Testis (tissue), 3 donors: ENCODE measurements around the gene DNAH6. TPM values are rescaled to one million over a fixed set of nuclear protein-coding genes. Genes with fewer than 3 reads are reported as not detected.

Experiments
- DNase-seq: peaks from one replicate; pipeline ENCODE4 v3.0.0-alpha.2; 2019
- H3K27ac ChIP-seq, 2 donors: fragments of 200-600 bp; sonication (generic); one replicate each; pipeline ENCODE4 v1.5.1; 2019
- H3K27me3 ChIP-seq: fragments of 200-600 bp; sonication (generic); one replicate; pipeline ENCODE4 v1.5.1; 2019
- H3K36me3 ChIP-seq: fragments of 200-600 bp; sonication (generic); one replicate; pipeline ENCODE4 v1.5.1; 2017; ENCODE audit warnings: low read depth; ENCODE audit errors: missing control alignments
- H3K4me1 ChIP-seq: fragments of 200-600 bp; sonication (generic); one replicate; pipeline ENCODE4 v1.5.1; 2019
- H3K4me3 ChIP-seq, 2 donors: fragments of 200-600 bp; sonication (generic); one replicate each; pipeline ENCODE4 v1.5.1; 2017 to 2019
- H3K9me3 ChIP-seq: fragments of 200-600 bp; sonication (generic); one replicate; pipeline ENCODE4 v1.5.1; 2017
- CTCF ChIP-seq, 3 experiments: fragments of 450-650 bp in 2 of 3; fragments of 200-600 bp in 1 of 3; sonication (generic) in 1 of 3; IDR thresholded peaks; one replicate each; pipeline ENCODE4 v1.5.1; 2016 to 2019; ENCODE audit warnings: antibody characterized with exemption in 3 of 3, mild to moderate bottlenecking in 2 of 3, moderate library complexity in 1 of 3
- POLR2A ChIP-seq: fragments of 450-650 bp; IDR thresholded peaks from one replicate; pipeline ENCODE4 v1.6.1; 2017; ENCODE audit warnings: antibody characterized with exemption, mild to moderate bottlenecking, moderate library complexity
- WGBS, 2 donors: methylation state at CpG; one replicate each; pipeline ENCODE4 v1.1.5; 2018; 5-methylcytosine and 5-hydroxymethylcytosine counted together
- intact Hi-C: fragments of 100-400 bp; cut with DNase I; formaldehyde crosslinking; loops from one replicate; pipeline ENCODE4 v1.15.1; 2023; ENCODE audit warnings: low total_unique reads
- polyA plus RNA-seq: library from polyadenylated mRNA; stranded (reverse); fragments of 350-450 nt; fragmentation: Illumina TruSeq; extraction: RNeasy Lipid Tissue Mini Kit (QIAGEN cat#74804); gene quantifications from one replicate; pipeline ENCODE4 v1.2.3, GENCODE V29; 2014; ENCODE audit warnings: low read depth, low replicate concordance; ENCODE audit not compliant: insufficient read depth
- total RNA-seq, 2 donors: library from RNA; depleted of rRNA; stranded (reverse); fragments of >200 nt; gene quantifications; one replicate each; pipeline ENCODE4 v1.2.3, GENCODE V29; 2016

DNAH6 gene
- total and polyA plus RNA-seq, 3 donors from 2014 or later, result 7.1 to 18.4 (median 11.8) TPM

GRCh38 chr2:84839851-84840250, 323.6 kb downstream of the DNAH6 start:
- DNase-seq, result no peak
- Histone ChIP-seq H3K27ac (no peak overlapping the region), H3K9me3 (no peaks in the 10 kb centered on the region), H3K36me3 (no peaks in the 10 kb centered on the region), H3K27me3 (no peaks in the 10 kb centered on the region), H3K4me3 (no peak overlapping the region), H3K4me1 (no peaks in the 10 kb centered on the region)
- intact Hi-C loops, result no loop called here
- WGBS, 2 donors, result 83 to 95% methylated on average over 4 of the region's 4 CpGs
- no peak for TF ChIP-seq CTCF (IDR thresholded peaks at IDR 0.05)
- no peak for TF ChIP-seq POLR2A

GRCh38 chr2:84840306-84840705, 324.0 kb downstream of the DNAH6 start:
- H3K36me3 ChIP-seq, result no peaks in the 10 kb centered on the region
- no peak for DNase-seq
- H3K27me3 ChIP-seq, result no peaks in the 10 kb centered on the region
- H3K4me1 ChIP-seq, result no peaks in the 10 kb centered on the region
- H3K27ac ChIP-seq, result no peak overlapping the region
- H3K4me3 ChIP-seq, result no peak overlapping the region
- no peak for TF ChIP-seq POLR2A
- TF ChIP-seq CTCF (IDR thresholded peaks at IDR 0.05), result no peak
- no peaks in the 10 kb centered on the region for H3K9me3 ChIP-seq
- WGBS, 2 donors, result 69 to 73% methylated on average over 3 of the region's 3 CpGs
- intact Hi-C loops, result no loop called here

- Histone ChIP-seq H3K27me3 (no peaks in the 10 kb centered on the region), H3K9me3 (no peaks in the 10 kb centered on the region), H3K27ac (no peak overlapping the region), H3K36me3 (no peaks in the 10 kb centered on the region), H3K4me1 (no peaks in the 10 kb centered on the region), H3K4me3 (no peak overlapping the region)
- 95% methylated on average over 6 of the region's 6 CpGs for WGBS, 2 donors
- intact Hi-C loops, result no loop called here
- no peak for TF ChIP-seq POLR2A
- DNase-seq, result no peak
Observed at GRCh38 chr2:84841577-84841976, 325.3 kb downstream of the DNAH6 start.

GRCh38 chr2:84844141-84844540, 327.8 kb downstream of the DNAH6 start:
- H3K4me3 ChIP-seq, result no peak overlapping the region
- H3K27ac ChIP-seq, result no peak overlapping the region
- DNase-seq, result no peak
- no peaks in the 10 kb centered on the region for H3K9me3 ChIP-seq
- H3K4me1 ChIP-seq, result no peaks in the 10 kb centered on the region
- H3K36me3 ChIP-seq, result no peaks in the 10 kb centered on the region
- no peaks in the 10 kb centered on the region for H3K27me3 ChIP-seq
- intact Hi-C loops, result no loop called here
- WGBS, 2 donors, result 90 to 92% methylated on average over 8 of the region's 8 CpGs
- TF ChIP-seq CTCF (IDR thresholded peaks at IDR 0.05), result no peak
- TF ChIP-seq POLR2A, result no peak

DNA sequence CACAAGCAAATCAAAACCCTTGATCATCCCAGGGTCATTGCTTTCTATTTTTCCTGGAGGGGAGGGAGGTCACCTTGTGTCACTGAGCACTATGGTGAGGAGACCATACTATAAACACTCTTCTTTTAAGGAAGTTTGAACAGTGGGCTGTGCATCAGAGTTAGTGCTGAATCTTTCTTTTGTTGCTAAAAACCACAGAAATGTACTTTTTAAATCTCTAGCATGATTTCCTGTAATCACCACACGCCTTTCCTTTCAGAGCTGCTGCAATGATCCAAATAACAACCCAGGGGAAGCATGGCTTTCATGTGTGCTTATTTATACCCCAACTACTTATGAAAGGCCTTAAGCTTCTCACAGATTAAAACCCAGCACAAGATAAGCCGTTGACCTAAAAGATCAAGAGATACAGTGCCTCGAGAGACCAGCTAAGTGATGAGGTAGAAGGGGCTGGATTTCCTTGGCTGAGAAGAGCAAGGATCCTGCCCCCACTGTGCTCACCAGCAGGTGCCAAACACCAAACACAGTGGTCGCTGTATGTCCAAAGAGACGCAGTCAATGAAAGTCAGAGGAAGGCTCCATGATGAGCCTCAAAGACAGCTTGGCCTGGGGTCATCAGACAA, 329.9 kb downstream of the DNAH6 start:
- TF ChIP-seq CTCF (IDR thresholded peaks at IDR 0.05) (no peak), POLR2A (no peak)
- Histone ChIP-seq H3K27me3 (no peaks in the 10 kb centered on the region), H3K4me1 (no peaks in the 10 kb centered on the region), H3K36me3 (no peaks in the 10 kb centered on the region), H3K9me3 (no peaks in the 10 kb centered on the region), H3K4me3 (no peak overlapping the region), H3K27ac (no peak overlapping the region)
- intact Hi-C loops, result no loop called here
- no peak for DNase-seq
- 68 to 84% methylated on average over 5 of the region's 5 CpGs for WGBS, 2 donors
